ENCODE data around the gene S100A16. TPM values are rescaled to one million over a fixed set of nuclear protein-coding genes. Genes with fewer than 3 reads are reported as not detected.

S100A16 gene
- total RNA-seq = 266 and 918 TPM in 2 replicates

GRCh38 chr1:153612755-153613331 is at the start of gene S100A16:
Gene S100A16, minus strand, starts transcription at chr1:153613137. Its CDS starts 4,986 bp downstream, at chr1:153608151.

GRCh38 chr1:153658400-153659174 is 45.6 kb upstream of the S100A16 start, which contains the start of gene SNAPIN:
Gene SNAPIN, plus strand, starts transcription at chr1:153658703. Its CDS starts 41 bp downstream, at chr1:153658744.

GRCh38 chr1:153633754-153634665 is 21.1 kb upstream of the S100A16 start, which contains the start of gene CHTOP:
Gene CHTOP, plus strand, starts transcription at chr1:153634066. Its CDS starts 2,523 bp downstream, at chr1:153636589.

GRCh38 chr1:153627715-153628626 is 15.0 kb upstream of the S100A16 start, which contains the start of gene S100A1:
Gene S100A1, plus strand, starts transcription at chr1:153628434. Its CDS starts 2,088 bp downstream, at chr1:153630522.

GRCh38 chr1:153626904-153627714 is 14.2 kb upstream of the S100A16 start, which contains the start of gene S100A13:
Gene S100A13, minus strand, starts transcription at chr1:153627505. Its CDS starts 1,033 bp downstream, at chr1:153626472.

GRCh38 chr1:153616144-153616916 is 3.4 kb upstream of the S100A16 start, which contains the start of gene S100A14:
Gene S100A14, minus strand, starts transcription at chr1:153616325. Its CDS starts 467 bp downstream, at chr1:153615858.

GRCh38 chr1:153565529-153566374 is 47.2 kb downstream of the S100A16 start, which contains the start of gene S100A2:
Gene S100A2, minus strand, starts transcription at chr1:153565844. Its CDS starts 1,967 bp downstream, at chr1:153563877.

Other genes with a start within 250 kb of the S100A16 start
- not detected in 2 replicates for gene S100A12, start 237.5 kb downstream of the S100A16 start, total RNA-seq
- gene S100A8, start 222.1 kb downstream of the S100A16 start, total RNA-seq = not detected in 2 replicates
- gene S100A7A, start 196.6 kb downstream of the S100A16 start, total RNA-seq = not detected in 2 replicates
- not detected in 2 replicates for gene S100A7, start 152.5 kb downstream of the S100A16 start, total RNA-seq
- 902 and 2,842 TPM in 2 replicates for gene S100A6, start 77.1 kb downstream of the S100A16 start, total RNA-seq
- not detected in 2 replicates for gene S100A5, start 72.2 kb downstream of the S100A16 start, total RNA-seq
- 178 and 253 TPM in 2 replicates for gene S100A4, start 67.3 kb downstream of the S100A16 start, total RNA-seq
- 13.0 and 31.2 TPM in 2 replicates for gene S100A3, start 63.9 kb downstream of the S100A16 start, total RNA-seq
- gene S100A2, start 47.3 kb downstream of the S100A16 start, total RNA-seq = 5.2 and 8.2 TPM in 2 replicates
- 207 and 362 TPM in 2 replicates for gene S100A14, start 3.2 kb upstream of the S100A16 start, total RNA-seq
- gene S100A13, start 14.4 kb upstream of the S100A16 start, total RNA-seq = 89.6 and 125 TPM in 2 replicates
- 0.39 TPM in 1 of 2 replicates, not detected in the other for gene S100A1, start 15.3 kb upstream of the S100A16 start, total RNA-seq
- gene CHTOP, start 20.9 kb upstream of the S100A16 start, total RNA-seq = 44.0 and 49.0 TPM in 2 replicates
- gene SNAPIN, start 45.6 kb upstream of the S100A16 start, total RNA-seq = 44.8 and 69.8 TPM in 2 replicates
- 147 and 215 TPM in 2 replicates for gene ILF2, start 57.9 kb upstream of the S100A16 start, total RNA-seq
- gene NPR1, start 65.6 kb upstream of the S100A16 start, total RNA-seq = 0.22 and 0.39 TPM in 2 replicates
- 44.8 and 45.4 TPM in 2 replicates for gene INTS3, start 114.9 kb upstream of the S100A16 start, total RNA-seq
- 23.9 and 24.5 TPM in 2 replicates for gene SLC27A3, start 162.3 kb upstream of the S100A16 start, total RNA-seq

All from placental epithelial cell (primary cell).